ENCODE results near the gene SEC24C. TPM values are rescaled to one million over a fixed set of nuclear protein-coding genes. Genes with fewer than 3 reads are reported as not detected.
A peak's percentile ranks its signal among the peaks of the same experiment; 100 is the strongest.
"Not testable (repeated sequence)": the region's sequence is repeated elsewhere in the genome, so short reads cannot be mapped to it uniquely, and the experiment has no call there.

SEC24C gene
- total and polyA plus RNA-seq, 2 of the 4 experiments (the other 2 are of a cell fraction) = 74.2 to 88.9 TPM

GRCh38 chr10:73705506-73706072, 38.6 kb upstream of the SEC24C start:
- H2BK120ac ChIP-seq (ENCODE audit: low read depth, low read length); H3K27me3 ChIP-seq (ENCODE audit: control insufficient read depth, insufficient read depth, low read length); H3K9me1 ChIP-seq (ENCODE audit: insufficient read depth, low read length); H3K18ac ChIP-seq (ENCODE audit: low read depth, low read length); POLR2A ChIA-PET (ENCODE audit: unreplicated experiment); intact Hi-C loops (cut with micrococcal nuclease); H3K14ac ChIP-seq (replicated peaks; ENCODE audit: low read depth, low read length); H2BK15ac ChIP-seq (ENCODE audit: low read depth, low read length); H2AFZ ChIP-seq (replicated peaks; ENCODE audit: low read length, poor library complexity); H3K27ac ChIP-seq (ENCODE audit: insufficient read depth, low read length); H3K79me1 ChIP-seq (ENCODE audit: low read depth in 1 of 2, low read length in 2 of 2); in situ Hi-C loops (cut with MboI; ENCODE audit: low sequenced_read_pairs); dilution Hi-C loops (cut with HindIII; ENCODE audit: low sequenced_read_pairs, unreplicated experiment); H4K91ac ChIP-seq (ENCODE audit: insufficient read depth, low read depth, low read length); H3K56ac ChIP-seq (ENCODE audit: extremely low read depth, insufficient read depth, low read length); H3K4ac ChIP-seq (ENCODE audit: low read depth, low read length); H2BK5ac ChIP-seq (ENCODE audit: low read depth, low read length, poor library complexity, severe bottlenecking); H2BK20ac ChIP-seq (ENCODE audit: low read depth, low read length); CTCF ChIA-PET; H2AK5ac ChIP-seq (ENCODE audit: low read depth, low read length); H3K9ac ChIP-seq (ENCODE audit: low read depth, low read length); H2AK9ac ChIP-seq (replicated peaks; ENCODE audit: low read depth, low read length, poor library complexity); H3K4me2 ChIP-seq (ENCODE audit: low read depth, low read length); H3K36me3 ChIP-seq (ENCODE audit: control insufficient read depth, insufficient read depth, low read length); H4K8ac ChIP-seq (ENCODE audit: low read depth in 2 of 2, low read length in 2 of 2); H3K9me3 ChIP-seq (ENCODE audit: control insufficient read depth, insufficient read depth, low read length); BruUV-seq (replicated peaks); H4K20me1 ChIP-seq (ENCODE audit: insufficient read depth, low read length); H3K4me3 ChIP-seq (ENCODE audit: insufficient read depth, low read depth, low read length); ATAC-seq (ENCODE audit: low read depth); H4K5ac ChIP-seq (ENCODE audit: low read depth, low read length); H3K23ac ChIP-seq (ENCODE audit: low read depth, low read length): not testable (repeated sequence)
- peak; percentile 28 for DNase-seq
- H3K4me1 ChIP-seq (ENCODE audit: control insufficient read depth, insufficient read depth, low read length) = peaks cover 12% of the 10 kb centered on the region
- no CpG with 5 or more reads among the region's 1 CpG for WGBS, 2 experiments (ENCODE audit: extremely low coverage in 2 of 2, insufficient read length in 1 of 2)

- H2AK9ac ChIP-seq (replicated peaks; ENCODE audit: low read depth, low read length, poor library complexity); H3K4me2 ChIP-seq (ENCODE audit: low read depth, low read length); H2BK15ac ChIP-seq (ENCODE audit: low read depth, low read length); BruUV-seq (replicated peaks); H4K5ac ChIP-seq (ENCODE audit: low read depth, low read length); H3K4me3 ChIP-seq (ENCODE audit: insufficient read depth, low read depth, low read length); H2AFZ ChIP-seq (replicated peaks; ENCODE audit: low read length, poor library complexity); H2BK20ac ChIP-seq (ENCODE audit: low read depth, low read length); H4K20me1 ChIP-seq (ENCODE audit: insufficient read depth, low read length); CTCF ChIA-PET; H3K27ac ChIP-seq (ENCODE audit: insufficient read depth, low read length); in situ Hi-C loops (cut with MboI; ENCODE audit: low sequenced_read_pairs); H4K8ac ChIP-seq (ENCODE audit: low read depth in 2 of 2, low read length in 2 of 2); H3K9ac ChIP-seq (ENCODE audit: low read depth, low read length); H3K27me3 ChIP-seq (ENCODE audit: control insufficient read depth, insufficient read depth, low read length); H3K9me3 ChIP-seq (ENCODE audit: control insufficient read depth, insufficient read depth, low read length); H3K56ac ChIP-seq (ENCODE audit: extremely low read depth, insufficient read depth, low read length); intact Hi-C loops (cut with micrococcal nuclease); H2BK120ac ChIP-seq (ENCODE audit: low read depth, low read length); H3K79me1 ChIP-seq (ENCODE audit: low read depth in 1 of 2, low read length in 2 of 2); H3K14ac ChIP-seq (replicated peaks; ENCODE audit: low read depth, low read length); ATAC-seq (ENCODE audit: low read depth); dilution Hi-C loops (cut with HindIII; ENCODE audit: low sequenced_read_pairs, unreplicated experiment); H3K18ac ChIP-seq (ENCODE audit: low read depth, low read length); H2AK5ac ChIP-seq (ENCODE audit: low read depth, low read length); H4K91ac ChIP-seq (ENCODE audit: insufficient read depth, low read depth, low read length); H2BK5ac ChIP-seq (ENCODE audit: low read depth, low read length, poor library complexity, severe bottlenecking); H3K4ac ChIP-seq (ENCODE audit: low read depth, low read length); H3K36me3 ChIP-seq (ENCODE audit: control insufficient read depth, insufficient read depth, low read length); H3K9me1 ChIP-seq (ENCODE audit: insufficient read depth, low read length); H3K23ac ChIP-seq (ENCODE audit: low read depth, low read length): not testable (repeated sequence)
- no CpG with 5 or more reads among the region's 2 CpGs for WGBS, 2 experiments (ENCODE audit: extremely low coverage in 2 of 2, insufficient read length in 1 of 2)
- POLR2A ChIA-PET (ENCODE audit: unreplicated experiment) = interaction anchor here (0.6 kb wide), 2 partner anchors 15 to 25 kb away, joined by 3 read pairs; no protein-coding TSS in a partner anchor
- peaks cover 12% of the 10 kb centered on the region for H3K4me1 ChIP-seq (ENCODE audit: control insufficient read depth, insufficient read depth, low read length)
- DNase-seq = peak; percentile 24
Measured at GRCh38 chr10:73706488-73706887, 37.7 kb upstream of the SEC24C start.

All from IMR-90 (cell line).